Endothelial cell of umbilical vein (primary cell): ENCODE results near the gene RASAL1. TPM values are rescaled to one million over a fixed set of nuclear protein-coding genes. Genes with fewer than 3 reads are reported as not detected.
A peak's percentile ranks its signal among the peaks of the same experiment; 100 is the strongest.

Source experiments
- BruUV-seq: library from RNA; stranded (reverse); fragments of 400-500 nt; replicated peaks from 2 replicates; lab custom pipeline; 2021; lab: Mats Ljungman, UMichigan
- CTCF ChIA-PET: fragments of 300-600, 350-600 bp; sonication (Branson Sonifier 250); formaldehyde crosslinking; loops from one replicate; lab custom pipeline; 2021; ENCODE audit warnings: antibody characterized with exemption, inconsistent platforms; lab: Charles Lee
- POLR2A ChIA-PET: fragments of 300-600, 350-600 bp; sonication (Branson Sonifier 250); formaldehyde crosslinking; loops from one replicate; lab custom pipeline; 2021; ENCODE audit warnings: antibody characterized with exemption, inconsistent platforms; lab: Charles Lee
- DNase-seq: peaks from one replicate; pipeline ENCODE4 v3.0.0-alpha.2; 2011; ENCODE audit warnings: low read depth, low spot score
- FAIRE-seq: peaks from 2 replicates; lab custom pipeline; 2011; peaks lifted over from hg19 to GRCh38; lab: Jason Lieb, UNC
- H2AFZ ChIP-seq: 2 replicates; pipeline ENCODE4 v1.6.0; 2012; ENCODE audit warnings: low read depth, low read length, control low read depth, inconsistent platforms
- H3K27ac ChIP-seq: 2 replicates; pipeline ENCODE4 v1.5.1; 2011; ENCODE audit warnings: low read depth, mild to moderate bottlenecking, control low read depth, low read length, moderate library complexity; ENCODE audit not compliant: insufficient read depth
- H3K27me3 ChIP-seq, 2 experiments: 2 replicates each; pipeline versions ENCODE4 v1.6.0 to v1.6.1; 2011; ENCODE audit warnings: low read length in 2 of 2, mixed read lengths in 1 of 2; ENCODE audit not compliant: control insufficient read depth in 2 of 2, insufficient read depth in 2 of 2
- H3K36me3 ChIP-seq, 2 experiments: 2 replicates in 1 of 2; 3 replicates in 1 of 2; pipeline ENCODE4 v1.5.1; 2011; ENCODE audit warnings: low read length in 2 of 2, mild to moderate bottlenecking in 1 of 2, moderate library complexity in 1 of 2; ENCODE audit not compliant: control insufficient read depth in 2 of 2, insufficient read depth in 2 of 2; ENCODE audit errors: extremely low read depth in 1 of 2
- H3K4me1 ChIP-seq: 3 replicates; pipeline ENCODE4 v1.5.1; 2011; ENCODE audit warnings: mild to moderate bottlenecking, low read length; ENCODE audit not compliant: control insufficient read depth, insufficient read depth; ENCODE audit errors: extremely low read depth
- H3K4me2 ChIP-seq: 2 replicates; pipeline ENCODE4 v1.6.1; 2011; ENCODE audit warnings: low read length, control low read depth, mixed read lengths; ENCODE audit not compliant: insufficient read depth
- H3K4me3 ChIP-seq, 3 experiments: fragments of 200-600 bp in 1 of 3; sonication (generic), shearing (Covaris generic) in 1 of 3; replicated peaks in 1 of 3; 2 replicates each; pipeline ENCODE4 v1.5.1; 2011 to 2016; ENCODE audit warnings: control low read depth in 3 of 3, low read length in 3 of 3, mild to moderate bottlenecking in 2 of 3, inconsistent platforms in 1 of 3, low read depth in 1 of 3, moderate library complexity in 1 of 3; ENCODE audit not compliant: insufficient read depth in 1 of 3
- H3K79me2 ChIP-seq: 2 replicates; pipeline ENCODE4 v1.6.0; 2012; ENCODE audit warnings: low read length, inconsistent platforms; ENCODE audit not compliant: control insufficient read depth, insufficient read depth
- H3K9ac ChIP-seq: replicated peaks from 2 replicates; pipeline ENCODE3; 2011; ENCODE audit warnings: low read length, control low read depth; ENCODE audit not compliant: insufficient read depth; ENCODE audit errors: extremely low read depth
- H3K9me1 ChIP-seq: replicated peaks from 3 replicates; pipeline ENCODE4 v1.6.0; 2011; ENCODE audit warnings: mild to moderate bottlenecking, low read length; ENCODE audit not compliant: control insufficient read depth, insufficient read depth; ENCODE audit errors: extremely low read depth
- H3K9me3 ChIP-seq: replicated peaks from 2 replicates; pipeline ENCODE4 v1.5.1; 2012; ENCODE audit warnings: low read length, inconsistent platforms; ENCODE audit not compliant: control insufficient read depth, insufficient read depth
- H4K20me1 ChIP-seq: replicated peaks from 2 replicates; pipeline ENCODE3; 2011; ENCODE audit warnings: mild to moderate bottlenecking, low read length; ENCODE audit not compliant: control insufficient read depth, insufficient read depth; ENCODE audit errors: extremely low read depth
- EZH2 ChIP-seq: IDR thresholded peaks from 2 replicates; pipeline ENCODE4 v1.6.1; 2012; ENCODE audit warnings: borderline replicate concordance, low read depth, mild to moderate bottlenecking, moderate library complexity, low read length, inconsistent platforms; ENCODE audit not compliant: severe bottlenecking
- GATA2 ChIP-seq: IDR thresholded peaks from 2 replicates; pipeline ENCODE4 v1.7.0; 2011; ENCODE audit warnings: low read depth, mild to moderate bottlenecking, moderate library complexity, mixed read lengths, low read length; ENCODE audit not compliant: insufficient read length, insufficient read depth
- JUN ChIP-seq: IDR thresholded peaks from 2 replicates; pipeline ENCODE4 v1.6.1; 2011; ENCODE audit warnings: borderline replicate concordance, low read depth; ENCODE audit not compliant: insufficient read length, insufficient read depth
- MYC ChIP-seq: IDR thresholded peaks from one replicate; pipeline ENCODE4 v1.6.1; 2011; ENCODE audit warnings: mild to moderate bottlenecking, low read depth, low read length
- POLR2A ChIP-seq: IDR thresholded peaks from 2 replicates; pipeline ENCODE4 v1.6.1; 2012; ENCODE audit warnings: low read depth, mild to moderate bottlenecking, control low read depth, low read length
- POLR2AphosphoS5 ChIP-seq: IDR thresholded peaks from 2 replicates; pipeline ENCODE4 v1.6.1; 2012; ENCODE audit warnings: low read depth, mild to moderate bottlenecking, control low read depth, low read length, moderate library complexity; ENCODE audit not compliant: insufficient read depth
- dilution Hi-C: fragments of 300-500 bp; cut with MboI; formaldehyde crosslinking; loops from one replicate; pipeline ENCODE4 v1.15.0; 2019; ENCODE audit warnings: low sequenced_read_pairs; ENCODE audit not compliant: extremely low pct_ligation_motif_present
- intact Hi-C: fragments of 100-400 bp; cut with micrococcal nuclease; formaldehyde crosslinking; loops from one replicate; pipeline ENCODE4 v1.10.0; 2022
- polyA plus RNA-seq, 4 experiments: library from polyadenylated mRNA; depleted of rRNA in 3 of 4; stranded (reverse) in 3 of 4; unstranded in 1 of 4; fragments of >200 nt; gene quantifications; 2 replicates each; pipeline versions ENCODE4 v1.2.1 to v1.2.3, GENCODE V29; 2011 to 2012; ENCODE audit warnings: missing spikeins in 1 of 4
- total RNA-seq: library from RNA; stranded (reverse); gene quantifications from 2 replicates; pipeline ENCODE4 v1.2.3, GENCODE V29; 2021
- TF ChIP-seq, protein P1 (sequence below): IDR thresholded peaks from 2 replicates; pipeline ENCODE4 v1.6.1; 2011; ENCODE audit not compliant: insufficient read depth, insufficient read length
- TF ChIP-seq, protein P2 (sequence below), 2 donors: IDR thresholded peaks; 1 replicate in 1 of 2; 2 replicates in 1 of 2; pipeline ENCODE4 v1.5.1; 2011; ENCODE audit warnings: low read length in 2 of 2, mild to moderate bottlenecking in 2 of 2, moderate library complexity in 2 of 2, control low read depth in 1 of 2, inconsistent platforms in 1 of 2, low read depth in 1 of 2; ENCODE audit not compliant: insufficient read depth in 1 of 2; ENCODE audit errors: extremely low read depth in 1 of 2

RASAL1 gene
- total and polyA plus RNA-seq, 2 donors (not counting 3 experiments of a cell fraction or from before 2014, with no cell fraction given): not detected

GRCh38 chr12:113159937-113160336 lies 24.4 kb upstream of the RASAL1 start:
- H2AFZ ChIP-seq: no peak overlapping the region
- BruUV-seq: no TSS peak
- no peaks in the 10 kb centered on the region for H3K79me2 ChIP-seq
- no peaks in the 10 kb centered on the region for H3K4me1 ChIP-seq
- H3K36me3 ChIP-seq: peaks cover 11 to 39% of the 10 kb centered on the region in 2 experiments
- H3K9me1 ChIP-seq: no peaks in the 10 kb centered on the region
- H4K20me1 ChIP-seq: no peaks in the 10 kb centered on the region
- CTCF ChIA-PET: no interaction called here
- POLR2A ChIA-PET: no interaction called here
- DNase-seq (no peak), FAIRE-seq (no peak)
- intact Hi-C loops (no loop called here), dilution Hi-C loops (no loop called here)
- TF ChIP-seq POLR2AphosphoS5 (no peak), MYC (no peak)
- TF ChIP-seq, protein P1, sequence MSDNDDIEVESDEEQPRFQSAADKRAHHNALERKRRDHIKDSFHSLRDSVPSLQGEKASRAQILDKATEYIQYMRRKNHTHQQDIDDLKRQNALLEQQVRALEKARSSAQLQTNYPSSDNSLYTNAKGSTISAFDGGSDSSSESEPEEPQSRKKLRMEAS: no peak
- H3K27me3 ChIP-seq: peaks cover 0 to 3% of the 10 kb centered on the region in 2 experiments
- no peak overlapping the region for H3K27ac ChIP-seq
- H3K9me3 ChIP-seq: no peaks in the 10 kb centered on the region
- no peak overlapping the region for H3K4me3 ChIP-seq
- no peak overlapping the region for H3K4me2 ChIP-seq
- no peak overlapping the region for H3K9ac ChIP-seq

GRCh38 chr12:113158439-113159203 lies 23.1 kb upstream of the RASAL1 start:
- CTCF ChIA-PET: interaction anchor here (2.1 kb wide), 1 partner anchor 166 kb away, joined by 6 read pairs; no protein-coding TSS in a partner anchor
- DNase-seq: no peak

More at GRCh38 chr12:113158439-113159203, 23.1 kb upstream of the RASAL1 start:
- H3K27me3 ChIP-seq: peaks cover 4 to 9% of the 10 kb centered on the region in 2 experiments
- H3K4me2 ChIP-seq: no peak overlapping the region
- dilution Hi-C loops (no loop called here), intact Hi-C loops (no loop called here)
- H3K27ac ChIP-seq: no peak overlapping the region
- H3K36me3 ChIP-seq: peaks cover 7 to 36% of the 10 kb centered on the region in 2 experiments
- BruUV-seq: TSS peak; percentile 96
- no peaks in the 10 kb centered on the region for H4K20me1 ChIP-seq
- TF ChIP-seq POLR2AphosphoS5 (no peak), POLR2A (no peak), JUN (no peak), MYC (no peak), GATA2 (no peak), EZH2 (no peak)
- TF ChIP-seq, protein P1: no peak
- TF ChIP-seq, protein P2, sequence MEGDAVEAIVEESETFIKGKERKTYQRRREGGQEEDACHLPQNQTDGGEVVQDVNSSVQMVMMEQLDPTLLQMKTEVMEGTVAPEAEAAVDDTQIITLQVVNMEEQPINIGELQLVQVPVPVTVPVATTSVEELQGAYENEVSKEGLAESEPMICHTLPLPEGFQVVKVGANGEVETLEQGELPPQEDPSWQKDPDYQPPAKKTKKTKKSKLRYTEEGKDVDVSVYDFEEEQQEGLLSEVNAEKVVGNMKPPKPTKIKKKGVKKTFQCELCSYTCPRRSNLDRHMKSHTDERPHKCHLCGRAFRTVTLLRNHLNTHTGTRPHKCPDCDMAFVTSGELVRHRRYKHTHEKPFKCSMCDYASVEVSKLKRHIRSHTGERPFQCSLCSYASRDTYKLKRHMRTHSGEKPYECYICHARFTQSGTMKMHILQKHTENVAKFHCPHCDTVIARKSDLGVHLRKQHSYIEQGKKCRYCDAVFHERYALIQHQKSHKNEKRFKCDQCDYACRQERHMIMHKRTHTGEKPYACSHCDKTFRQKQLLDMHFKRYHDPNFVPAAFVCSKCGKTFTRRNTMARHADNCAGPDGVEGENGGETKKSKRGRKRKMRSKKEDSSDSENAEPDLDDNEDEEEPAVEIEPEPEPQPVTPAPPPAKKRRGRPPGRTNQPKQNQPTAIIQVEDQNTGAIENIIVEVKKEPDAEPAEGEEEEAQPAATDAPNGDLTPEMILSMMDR (IDR thresholded peaks at IDR 0.05; ENCODE audit: extremely low read depth in 1 of 2, insufficient read depth in 1 of 2, low read depth in 1 of 2, low read length in 2 of 2): no peak
- H3K9ac ChIP-seq: no peak overlapping the region
- POLR2A ChIA-PET: no interaction called here
- no peak overlapping the region for H3K4me3 ChIP-seq
- H3K9me1 ChIP-seq: no peaks in the 10 kb centered on the region
- no peaks in the 10 kb centered on the region for H3K4me1 ChIP-seq
- no peak for FAIRE-seq
- no peaks in the 10 kb centered on the region for H3K9me3 ChIP-seq
- H3K79me2 ChIP-seq: no peaks in the 10 kb centered on the region
- no peak overlapping the region for H2AFZ ChIP-seq
